Activated CD8-positive, alpha-beta memory T cell treated with anti-CD3 and anti-CD28 coated beads for 4 hours (primary cell): ENCODE data around the gene CNOT4.
"Not testable (repeated sequence)": the region's sequence is repeated elsewhere in the genome, so short reads cannot be mapped to it uniquely, and the experiment has no call there.

Experiments
- DNase-seq, 2 donors: peaks; one replicate each; pipeline ENCODE4 v3.0.0-alpha.2; 2020; ENCODE audit warnings: low read depth in 2 of 2

The CNOT4 gene

DNA sequence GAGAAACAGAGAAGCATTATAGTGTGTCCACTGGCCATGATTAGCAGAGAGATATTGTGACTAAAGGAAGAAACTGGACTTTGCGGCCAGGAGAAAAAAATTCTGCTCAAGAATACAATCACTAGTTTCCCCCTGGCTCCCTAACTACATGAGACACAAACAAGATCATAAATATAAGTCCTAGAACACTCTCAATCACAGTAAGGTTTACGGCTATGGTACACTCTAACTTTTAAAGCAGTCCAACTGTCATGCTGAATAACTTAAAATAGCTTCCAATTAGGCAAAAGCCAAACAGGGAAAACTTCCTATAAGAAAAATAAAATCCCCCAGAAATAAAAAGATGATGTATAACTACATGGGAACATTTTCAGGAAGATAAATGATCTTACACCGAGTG, 144.2 kb downstream of the CNOT4 start:
- no peak for DNase-seq

DNA sequence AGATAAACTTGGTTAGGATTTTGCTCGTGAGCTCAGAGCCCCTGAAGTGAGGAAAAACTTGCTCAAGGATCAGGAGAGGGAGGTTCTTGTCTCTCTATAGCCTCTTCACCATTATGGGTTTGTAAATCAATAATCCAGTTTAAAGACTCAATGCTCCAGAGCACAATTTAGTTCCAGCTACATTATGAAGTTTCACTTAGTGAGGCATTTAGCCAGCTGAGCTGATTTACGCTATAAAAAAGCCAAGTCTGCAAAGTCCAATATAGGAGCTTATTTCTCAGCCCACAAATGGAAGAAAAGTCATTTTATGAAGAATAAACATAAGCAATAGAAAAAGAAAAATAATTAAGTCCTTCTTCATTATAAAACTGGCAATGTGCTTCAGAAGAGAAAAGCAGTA, 145.7 kb downstream of the CNOT4 start:
- no peak for DNase-seq

DNA sequence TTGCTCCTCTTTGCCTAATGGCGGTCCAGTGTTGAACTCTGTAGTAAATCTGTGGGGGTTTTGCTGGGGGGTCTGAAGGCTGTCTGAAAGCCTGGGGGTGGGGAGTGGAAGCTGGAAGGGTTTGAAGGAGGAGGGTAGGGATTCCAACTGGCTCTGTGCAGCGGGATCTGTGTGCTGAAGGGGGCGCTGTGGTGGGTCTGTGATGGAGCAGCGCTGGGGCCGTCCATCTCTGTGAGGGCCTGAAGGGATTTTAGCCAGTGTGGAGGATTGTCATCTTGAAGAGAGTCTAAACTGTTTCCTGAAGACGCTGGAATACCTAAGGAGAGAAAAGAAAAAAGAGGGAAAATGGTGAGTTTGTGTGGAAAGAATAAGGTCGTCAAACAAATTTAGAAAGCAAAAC, 147.0 kb downstream of the CNOT4 start:
- DNase-seq = no peak

DNA sequence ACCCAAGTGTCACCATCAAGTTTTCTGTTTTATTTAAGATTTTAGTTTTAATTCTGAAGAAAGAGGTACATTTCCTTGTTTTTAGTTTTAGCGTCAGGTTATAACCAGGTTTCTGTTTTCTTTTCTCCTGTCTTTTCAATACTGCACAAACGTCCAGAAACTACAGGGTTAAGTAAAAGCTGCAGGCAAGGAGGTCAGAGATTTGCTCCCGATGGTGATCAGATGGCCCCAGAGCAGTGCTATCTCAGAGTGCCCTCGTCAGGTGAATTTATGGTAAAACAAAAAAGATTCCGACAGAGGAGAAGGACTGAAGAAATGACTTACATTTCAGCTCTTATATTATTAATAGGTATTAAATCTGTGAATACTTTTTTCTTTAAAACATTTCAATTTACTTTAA, 148.1 kb downstream of the CNOT4 start:
- no peak for DNase-seq

DNA sequence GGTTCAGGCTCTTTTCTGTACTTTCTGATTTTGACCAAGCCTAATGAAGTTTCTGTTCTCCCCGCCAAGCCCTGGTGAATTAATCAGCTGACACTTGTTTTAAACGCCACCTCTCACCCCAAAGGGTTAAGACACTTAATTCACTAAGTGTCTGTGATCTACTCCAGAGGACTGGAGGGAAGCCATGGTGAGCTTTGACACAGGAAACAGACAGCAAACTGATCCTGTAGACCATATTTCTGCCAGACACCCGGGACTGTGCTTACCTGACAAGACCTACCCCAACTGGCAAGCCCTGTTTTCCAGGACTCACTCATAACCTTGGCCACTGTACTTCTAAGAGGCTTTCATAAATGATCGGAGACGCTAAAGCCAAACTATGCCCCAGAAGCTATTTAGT, 150.3 kb downstream of the CNOT4 start:
- DNase-seq = no peak

DNA sequence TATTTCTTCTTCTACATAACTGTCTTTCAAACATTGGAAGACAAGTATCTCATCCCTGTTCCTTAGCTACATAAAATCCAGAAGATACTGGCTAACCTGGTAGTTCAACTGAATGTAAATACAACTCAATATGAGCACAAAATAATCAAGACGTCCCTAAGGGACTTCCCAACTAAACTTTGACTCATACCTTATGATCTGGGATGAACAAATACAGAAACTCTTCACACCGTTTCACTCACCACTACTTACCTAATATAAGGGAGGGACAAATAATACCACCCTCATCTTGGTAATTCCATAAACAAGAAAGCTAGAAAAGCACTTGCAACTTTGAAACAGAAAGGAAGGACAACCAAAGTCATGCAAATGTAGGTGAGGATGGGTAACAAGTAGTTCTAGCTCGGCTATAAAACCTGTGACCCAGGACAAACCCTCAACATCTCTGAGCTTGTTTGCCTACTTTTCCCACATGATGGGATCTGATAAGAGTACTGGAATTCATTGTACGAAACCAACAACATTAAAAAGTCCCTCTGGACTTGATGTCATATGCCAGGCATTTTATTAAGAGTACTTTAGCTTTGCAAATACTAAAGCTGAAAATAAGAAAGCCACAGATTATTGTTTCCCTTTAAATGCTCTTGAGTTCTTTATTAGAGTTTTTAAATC, 154.4 kb downstream of the CNOT4 start:
- no peak for DNase-seq

DNA sequence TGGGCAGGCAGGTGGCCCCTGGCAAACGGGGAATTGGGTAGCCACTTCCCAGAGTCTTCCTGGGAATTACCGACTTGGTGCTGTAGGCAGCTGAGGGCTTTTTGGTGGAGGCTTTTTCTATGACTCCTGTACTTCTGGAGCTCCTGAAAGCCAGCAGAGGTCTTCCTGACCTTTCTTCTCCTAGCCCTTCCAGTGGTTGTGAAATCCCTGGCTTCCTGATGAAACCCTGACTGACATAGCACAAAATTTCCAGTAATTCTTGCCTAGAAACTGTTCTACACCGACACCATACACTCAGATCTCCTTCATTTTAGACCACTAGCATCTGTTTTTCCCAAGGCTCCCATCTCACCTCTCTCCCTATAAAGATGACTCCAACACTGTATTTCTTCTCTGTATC, 156.1 kb downstream of the CNOT4 start:
- DNase-seq = no peak

DNA sequence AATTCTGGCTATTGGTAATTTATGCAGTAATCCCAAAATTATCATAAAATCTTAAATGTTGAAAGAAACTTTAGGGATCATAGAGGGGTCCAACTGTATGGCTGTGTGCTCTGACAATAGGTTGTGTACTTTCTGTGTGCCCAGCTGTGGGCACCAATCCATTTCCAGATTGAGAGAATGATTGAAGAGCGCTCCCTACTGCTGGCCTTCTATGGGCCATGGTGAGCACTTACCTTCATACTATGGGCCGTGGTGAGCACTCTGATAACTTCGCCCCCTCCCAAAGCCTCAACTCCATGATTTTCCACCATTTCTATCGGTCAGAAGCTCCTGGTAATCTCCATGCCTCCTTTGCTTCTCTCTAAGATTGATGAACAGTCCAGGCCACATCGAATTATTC, 157.6 kb downstream of the CNOT4 start:
- no peak for DNase-seq

DNA sequence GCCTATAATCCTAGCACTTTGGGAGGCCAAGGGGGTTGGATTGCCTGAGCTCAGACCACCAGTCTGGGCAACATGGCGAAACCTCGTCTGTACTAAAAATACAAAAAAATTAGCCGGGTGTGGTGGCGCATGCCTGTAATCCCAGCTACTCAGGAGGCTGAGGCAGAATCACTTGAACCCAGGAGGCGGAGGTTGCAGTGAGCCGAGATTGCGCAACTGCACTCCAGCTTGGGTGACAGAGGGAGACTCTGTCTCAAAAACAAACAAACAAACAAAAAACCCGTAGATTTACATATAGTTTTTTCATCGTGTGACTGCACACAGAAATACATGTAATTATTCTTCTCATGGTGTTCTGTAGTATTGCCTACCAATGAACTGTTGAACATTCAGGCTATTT, 158.8 kb downstream of the CNOT4 start:
- DNase-seq = not testable (repeated sequence)

DNA sequence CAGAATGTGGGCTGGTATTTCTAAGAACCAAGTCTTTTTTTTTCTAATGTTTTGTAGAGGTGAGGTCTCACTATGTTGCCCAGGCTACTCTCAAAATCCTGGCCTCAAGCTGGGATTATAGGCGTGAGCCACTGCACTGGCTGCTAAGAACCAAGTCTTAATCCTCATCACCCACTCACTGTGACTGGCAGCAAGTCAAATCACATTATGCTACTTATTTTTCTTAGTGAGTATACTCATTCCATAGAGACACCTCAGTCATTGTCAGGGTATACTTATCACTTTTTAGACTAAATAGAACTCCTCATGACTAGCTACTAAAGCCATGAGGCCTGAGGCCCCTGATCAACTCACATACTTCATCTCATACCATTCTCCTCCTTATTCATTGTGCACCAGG, 160.2 kb downstream of the CNOT4 start:
- no peak for DNase-seq

DNA sequence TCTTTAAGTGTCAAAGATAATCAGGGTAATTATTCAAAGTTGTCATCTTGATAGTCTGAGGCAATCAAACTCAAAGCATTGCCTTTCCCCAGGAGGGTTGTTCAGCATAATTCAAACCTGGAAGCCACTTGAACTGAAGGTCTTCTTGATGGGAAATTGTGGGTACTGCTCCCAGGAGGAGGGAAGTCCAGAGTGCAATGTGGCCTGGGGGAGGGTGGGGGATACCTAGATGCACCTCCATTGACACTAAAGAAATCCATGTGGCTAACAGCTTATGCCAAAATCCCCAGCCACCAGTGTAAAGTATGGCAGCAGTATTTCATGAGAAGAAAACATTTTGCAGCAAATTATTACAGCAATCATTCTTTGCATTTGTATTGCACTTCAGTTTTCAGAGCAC, 161.4 kb downstream of the CNOT4 start:
- no peak for DNase-seq

DNA sequence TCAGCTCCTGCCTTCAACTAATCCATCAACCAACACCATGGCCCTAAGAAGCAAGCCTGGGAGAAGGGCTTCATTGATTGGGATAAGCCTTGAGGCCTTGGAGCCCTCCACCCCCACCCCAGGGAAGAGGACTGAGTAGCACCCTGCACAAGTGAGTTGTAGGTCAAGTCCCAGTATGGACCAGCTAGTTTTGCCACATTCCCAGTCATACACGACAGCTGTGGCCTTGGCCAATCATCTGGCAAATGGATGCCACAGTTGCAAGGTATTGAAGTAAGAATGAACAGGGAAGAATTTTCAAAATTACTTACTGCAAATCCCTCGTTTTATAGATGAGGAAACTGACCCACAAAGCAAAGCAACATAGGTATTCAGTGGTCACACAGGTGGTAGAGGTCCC, 166.5 kb downstream of the CNOT4 start:
- no peak for DNase-seq

DNA sequence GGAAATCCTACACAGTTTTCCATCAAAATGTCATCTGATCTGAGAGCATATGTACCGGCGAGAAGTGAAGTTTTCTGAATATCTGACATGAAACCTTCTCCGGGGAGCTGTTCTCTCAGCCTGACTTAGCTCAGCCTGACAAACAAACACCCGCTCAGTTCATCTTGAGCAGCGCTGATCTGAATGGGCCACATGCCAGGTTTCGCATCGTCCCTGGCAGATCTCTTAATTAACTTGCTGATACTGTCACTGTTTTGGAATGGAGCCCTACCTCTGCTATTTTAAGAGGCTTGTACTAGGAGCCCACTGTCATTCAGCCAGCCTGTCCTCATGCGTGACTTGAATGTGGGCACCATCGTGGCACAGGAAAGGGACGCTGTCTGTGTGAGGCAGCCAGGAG, 167.0 kb downstream of the CNOT4 start:
- DNase-seq = no peak

DNA sequence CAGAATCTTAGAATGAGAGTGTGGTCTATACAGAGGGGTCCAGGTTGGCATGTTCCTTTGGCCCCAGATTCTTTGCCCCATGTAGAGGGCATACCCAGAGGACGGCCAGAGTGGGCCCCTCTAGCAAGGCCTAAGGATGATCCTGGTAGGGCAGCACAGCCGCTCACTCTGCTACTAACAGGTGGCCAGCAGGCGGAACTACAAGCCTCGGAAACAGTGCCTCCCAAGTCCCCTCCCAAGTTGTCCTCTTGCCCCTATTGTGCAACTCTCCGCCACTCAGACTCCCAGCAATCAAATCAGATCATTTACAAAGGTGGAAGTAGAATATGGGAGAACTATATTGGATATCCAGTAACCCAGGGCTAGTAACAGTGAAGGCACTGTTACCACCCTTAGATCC, 168.9 kb downstream of the CNOT4 start:
- no peak for DNase-seq

DNA sequence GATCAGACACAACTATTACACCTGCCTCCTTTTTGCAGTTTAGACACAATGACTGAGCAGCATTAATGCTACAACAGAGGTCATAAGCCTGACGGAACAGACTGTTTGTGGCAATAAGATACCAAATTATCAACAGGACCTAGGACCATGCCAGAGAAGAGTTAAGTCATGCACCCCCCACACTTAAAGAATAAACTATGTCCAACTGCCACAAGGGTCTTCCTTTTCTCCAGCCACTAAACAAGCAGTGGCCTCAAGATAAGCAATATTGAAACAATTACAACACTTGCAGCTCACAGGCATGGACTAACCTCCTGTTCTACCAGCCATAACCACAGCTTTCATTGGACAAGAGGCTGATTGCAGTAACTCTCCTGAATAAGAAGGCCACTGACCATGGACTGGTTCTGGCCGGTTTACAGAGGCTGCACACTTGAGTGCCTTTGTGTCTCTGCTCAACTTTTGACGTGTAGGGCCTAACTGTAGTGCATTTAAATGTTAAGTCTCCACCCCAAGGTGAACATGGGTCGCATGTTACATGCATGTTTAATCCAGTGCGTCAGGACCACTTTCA, 171.8 kb downstream of the CNOT4 start:
- DNase-seq = no peak

DNA sequence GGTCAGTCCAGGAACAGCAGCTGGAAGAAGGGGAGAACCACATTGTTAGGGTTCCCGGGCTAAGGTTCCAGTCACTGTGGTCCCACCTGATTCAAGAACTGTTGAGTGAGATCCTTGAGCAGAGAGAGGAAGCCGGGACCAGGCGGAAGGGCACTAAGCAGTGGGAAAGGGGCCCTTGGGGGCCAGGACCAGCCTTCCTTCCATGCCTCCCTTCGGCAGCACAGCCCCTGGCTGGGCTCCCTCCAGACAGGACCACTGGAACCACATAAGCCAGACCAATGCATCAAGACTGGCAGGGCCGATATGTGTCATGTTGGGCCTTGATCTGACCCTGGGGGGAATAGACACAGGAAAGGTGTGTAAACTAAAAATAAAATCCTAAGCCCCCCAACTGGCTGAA, 172.4 kb downstream of the CNOT4 start:
- no peak for DNase-seq

DNA sequence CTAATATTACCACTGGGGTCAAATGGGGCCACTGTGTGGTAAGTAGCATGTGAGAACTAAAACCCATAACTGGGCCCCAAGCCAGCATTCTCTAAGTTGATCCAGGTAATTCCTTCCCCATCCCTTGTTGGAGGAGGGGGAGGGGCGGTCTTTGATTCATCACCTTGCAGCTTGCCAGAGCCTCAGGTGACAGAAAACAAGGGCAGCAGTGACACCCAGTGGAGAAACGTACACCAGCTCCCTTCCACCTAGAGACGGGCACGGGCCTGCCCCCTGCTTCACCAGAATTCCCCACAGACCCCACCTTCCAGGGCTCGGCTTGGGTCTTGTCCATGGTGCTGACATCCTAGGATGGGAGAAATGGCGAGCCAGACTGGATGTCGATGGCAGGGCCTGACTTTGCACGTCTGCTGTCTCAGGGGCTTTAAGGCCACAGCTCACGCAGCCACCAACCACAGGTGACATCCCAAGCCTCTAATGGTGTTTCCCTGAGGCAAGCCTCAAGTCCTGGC, 174.2 kb downstream of the CNOT4 start:
- DNase-seq = peak in 1 of 2 donors; percentile 9

DNA sequence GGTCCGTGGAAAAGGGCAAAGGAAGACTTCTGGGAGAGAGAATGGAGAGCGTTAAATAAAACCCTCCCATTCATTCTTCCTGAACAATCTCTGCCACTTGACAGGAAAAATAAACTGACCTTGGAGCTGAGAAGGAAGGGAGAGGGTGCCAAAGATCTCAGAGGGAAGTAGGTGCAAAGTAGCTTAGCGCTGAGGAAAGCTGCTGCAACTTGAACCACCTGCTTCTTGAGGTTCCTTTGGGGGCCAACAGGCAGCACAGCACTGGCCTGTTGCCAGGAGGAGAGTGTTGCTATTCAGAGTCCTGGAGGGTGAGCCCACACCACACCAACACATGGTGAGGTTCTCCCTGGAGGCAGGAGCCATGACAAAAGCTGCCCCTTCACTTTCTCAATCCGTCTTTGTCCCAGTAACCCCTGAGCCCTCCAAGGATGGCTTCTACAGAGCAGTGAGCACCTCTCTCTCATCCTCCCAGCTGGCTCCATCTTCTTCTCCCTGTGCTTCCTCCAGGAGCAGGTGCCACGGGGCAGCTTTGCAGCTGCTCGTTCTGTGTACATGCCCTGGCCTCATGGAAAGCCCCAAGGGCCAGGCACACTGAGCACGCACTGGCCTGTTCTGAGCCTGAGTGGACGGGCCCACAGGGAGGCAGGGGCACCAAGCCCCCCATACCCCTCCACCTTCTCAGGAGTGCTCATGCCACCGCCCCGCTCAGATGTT, 174.9 kb downstream of the CNOT4 start:
- no peak for DNase-seq

DNA sequence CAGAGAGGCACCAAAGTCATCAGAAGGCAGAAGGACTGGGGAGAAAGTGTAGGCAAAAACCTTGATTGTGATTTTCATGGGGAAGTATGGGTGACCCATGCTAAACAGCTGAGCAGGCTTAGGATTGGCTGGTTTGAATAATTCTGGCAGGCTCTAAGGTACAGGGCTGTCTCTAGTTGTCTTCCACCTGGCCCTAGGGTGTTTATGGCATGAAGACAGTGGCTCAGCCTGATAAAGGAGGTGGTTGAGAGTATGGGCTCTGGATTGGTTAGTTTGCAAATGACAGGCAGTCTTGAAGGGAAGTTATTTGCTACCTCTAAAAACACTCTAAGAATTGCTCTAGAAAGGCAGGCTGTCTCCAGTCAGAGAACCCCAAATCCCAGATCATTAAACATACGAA, 176.0 kb downstream of the CNOT4 start:
- no peak for DNase-seq

DNA sequence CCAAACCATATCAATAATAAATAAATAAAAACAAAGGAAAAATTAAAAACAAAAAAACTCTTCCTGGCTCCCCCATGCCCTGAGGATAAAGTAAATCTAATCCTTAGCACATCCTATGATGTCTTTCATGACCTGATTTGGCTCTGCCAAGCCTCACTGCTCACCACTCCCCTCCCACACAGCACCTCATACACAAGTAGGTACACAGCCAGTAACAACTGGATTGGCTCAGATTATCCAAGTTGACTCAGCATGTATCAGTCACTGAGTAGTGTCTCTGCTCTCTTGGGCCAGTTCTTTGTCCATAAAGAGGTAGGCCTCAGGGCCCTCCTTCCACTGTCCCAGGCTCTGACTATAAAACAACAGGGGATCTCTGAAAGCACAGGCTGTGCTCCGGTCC, 176.7 kb downstream of the CNOT4 start:
- DNase-seq = no peak

DNA sequence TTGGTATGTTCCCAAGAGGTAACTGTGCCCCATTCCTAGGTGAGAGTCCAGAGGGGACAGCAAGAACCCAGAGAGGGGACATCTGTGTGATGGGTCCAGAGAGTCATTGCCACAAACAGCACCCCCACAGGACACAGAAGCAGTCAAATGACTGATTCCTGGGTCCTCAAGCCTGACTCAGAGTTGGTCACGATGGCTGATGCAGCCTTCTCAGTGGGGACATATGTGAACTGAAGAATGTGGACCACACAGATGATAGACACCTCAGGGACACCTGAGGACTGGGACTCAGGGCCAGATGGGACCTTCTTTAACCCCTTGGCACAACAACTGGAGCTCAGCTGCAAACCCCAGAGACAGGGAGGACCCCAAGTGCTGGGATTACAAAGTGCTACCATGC, 179.8 kb downstream of the CNOT4 start:
- DNase-seq = no peak

DNA sequence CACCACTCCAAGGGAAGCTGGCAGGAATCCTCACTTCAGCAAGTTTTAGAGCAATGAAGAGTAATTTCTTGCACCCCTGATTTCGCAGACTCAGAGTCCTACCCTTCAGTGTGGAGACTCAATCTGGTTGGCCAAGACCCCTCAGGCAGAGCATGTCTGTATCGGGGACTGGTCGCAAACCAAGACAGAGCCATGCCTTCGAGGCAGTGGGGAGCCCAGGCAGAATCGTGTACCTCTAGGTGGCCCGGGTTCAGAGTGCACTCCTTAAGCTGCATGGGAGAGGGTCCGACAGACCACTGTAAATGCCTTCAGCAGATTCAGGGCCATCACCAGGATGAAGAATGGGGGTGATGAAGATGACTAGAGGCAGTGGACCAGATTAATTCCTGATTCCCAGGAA, 181.4 kb downstream of the CNOT4 start:
- no peak for DNase-seq

DNA sequence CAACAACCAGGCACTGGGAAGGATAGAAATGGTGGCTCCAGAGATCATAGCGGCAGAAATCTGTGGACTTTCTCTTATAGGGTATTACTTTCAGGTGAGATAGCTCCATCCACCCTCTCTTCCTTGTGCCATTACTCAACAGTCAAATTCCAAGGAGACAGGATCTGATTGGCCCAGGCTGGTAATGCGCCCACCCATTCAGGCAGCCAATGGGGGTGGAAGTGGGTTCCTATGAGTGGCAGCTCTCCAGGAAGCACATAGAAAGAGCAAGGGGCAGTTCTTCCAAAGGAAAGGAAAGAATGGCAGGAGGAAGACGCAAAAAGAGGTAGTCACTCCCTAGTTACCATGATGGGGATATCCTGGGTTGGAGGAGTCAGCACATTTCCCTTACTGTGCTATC, 181.8 kb downstream of the CNOT4 start:
- DNase-seq = no peak
